Amygdala (tissue), 56 donors: Measurements from ENCODE around the gene CALML5.
A peak's percentile ranks its signal among the peaks of the same experiment; 100 is the strongest.

Experiments used
- DNase-seq, 56 donors: peaks; one replicate each; lab custom pipeline; 2025; lab: John Stamatoyannopoulos, UW

Gene CALML5

GRCh38 chr10:5503477-5503835 is 4.1 kb upstream of the CALML5 start:
- no peak for DNase-seq

- DNase-seq, result no peak
Measured at GRCh38 chr10:5502571-5503476, 3.5 kb upstream of the CALML5 start.

DNA sequence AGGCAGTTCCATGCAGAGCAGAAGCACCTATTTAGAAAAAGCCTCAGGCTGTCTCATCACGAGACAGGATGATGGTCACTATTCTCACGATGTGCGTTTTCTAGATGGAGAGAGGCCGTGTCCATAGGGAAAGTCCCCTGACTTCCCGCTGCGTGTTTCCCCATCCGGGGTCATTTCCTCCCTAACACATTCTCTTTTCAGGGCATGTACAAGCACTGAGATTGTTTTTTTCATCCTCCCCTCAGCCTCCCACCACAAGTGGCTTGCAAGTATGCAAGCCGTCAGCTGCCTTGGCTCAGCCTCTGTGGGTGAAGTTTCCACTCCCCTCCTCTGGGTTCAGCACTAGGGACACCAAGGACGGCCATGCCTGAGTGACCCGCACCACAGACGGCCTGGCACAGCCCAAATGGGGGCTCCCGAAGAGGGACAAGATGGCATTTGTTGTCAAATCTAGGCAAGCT is 2.7 kb upstream of the CALML5 start:
- no peak for DNase-seq

GRCh38 chr10:5500910-5501309 is 1.5 kb upstream of the CALML5 start:
- DNase-seq, result no peak

- DNase-seq, result no peak
Measured at GRCh38 chr10:5500162-5500670, 846 bp upstream of the CALML5 start.

DNA sequence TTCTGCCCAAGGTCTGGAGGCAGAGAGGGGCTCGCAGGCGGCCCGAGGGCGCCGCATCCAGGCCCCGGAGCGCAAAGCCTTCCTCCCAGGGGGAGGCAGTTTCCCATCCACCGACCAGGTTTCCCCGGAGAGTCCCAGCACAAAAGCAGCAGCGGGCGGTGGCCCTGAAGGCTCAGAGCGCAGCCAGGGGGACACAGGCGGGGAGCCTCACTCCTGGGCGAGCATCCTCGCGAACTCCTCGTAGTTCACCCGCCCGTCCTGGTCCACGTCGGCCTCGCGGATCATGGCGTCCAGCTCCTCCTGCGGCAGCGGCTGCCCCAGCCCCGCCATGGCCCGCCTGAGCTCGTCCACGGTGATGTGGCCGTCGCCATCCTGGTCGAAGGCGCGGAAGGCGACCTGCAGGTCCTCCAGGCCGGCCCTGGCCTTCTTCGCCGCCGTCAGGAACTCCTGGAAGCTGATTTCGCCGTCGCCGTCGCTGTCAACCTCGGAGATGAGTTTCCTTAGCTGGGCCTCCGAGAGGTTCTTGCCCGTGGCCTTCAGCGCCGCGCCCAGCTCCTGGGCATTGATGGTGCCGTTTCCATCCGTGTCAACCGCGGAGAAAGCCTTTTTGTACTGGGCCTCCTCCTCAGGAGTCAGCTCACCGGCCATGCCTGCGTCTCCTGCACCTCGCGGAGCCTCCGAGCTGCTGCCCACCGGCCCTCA is 428 bp downstream of the CALML5 start:
- DNase-seq, result no peak

DNA sequence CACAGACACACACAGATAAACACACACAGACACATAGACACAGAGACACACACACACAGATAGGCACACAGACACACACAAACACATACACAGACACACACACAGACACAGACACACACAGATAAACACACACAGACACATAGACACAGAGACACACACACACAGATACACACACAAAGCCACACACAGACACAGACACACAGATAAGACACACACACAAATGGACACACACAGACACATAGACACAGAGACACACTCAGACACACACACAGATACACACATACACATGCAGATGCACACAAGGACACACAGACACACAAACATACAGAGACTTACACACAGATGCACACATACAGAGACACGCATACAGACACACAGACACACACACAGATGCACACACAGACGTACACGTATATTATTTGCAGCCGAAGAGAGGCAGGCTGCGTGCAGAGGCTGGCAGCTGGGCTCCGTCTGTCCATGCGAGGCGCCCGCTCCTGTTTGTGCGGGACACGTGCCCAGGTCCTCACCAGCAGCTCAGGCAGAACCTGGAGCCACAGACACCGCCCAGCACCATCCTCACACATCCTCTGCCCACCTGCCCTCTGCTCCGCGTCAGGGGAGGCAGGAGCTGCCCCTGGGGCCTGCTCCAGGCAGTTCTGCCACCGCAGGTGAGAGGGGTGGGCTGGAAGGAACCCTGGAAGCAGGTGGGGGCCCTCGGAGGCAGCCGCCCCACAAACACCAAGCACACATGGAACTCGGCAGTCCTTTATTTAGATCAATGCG is 1.2 kb downstream of the CALML5 start:
- DNase-seq, result no peak

DNA sequence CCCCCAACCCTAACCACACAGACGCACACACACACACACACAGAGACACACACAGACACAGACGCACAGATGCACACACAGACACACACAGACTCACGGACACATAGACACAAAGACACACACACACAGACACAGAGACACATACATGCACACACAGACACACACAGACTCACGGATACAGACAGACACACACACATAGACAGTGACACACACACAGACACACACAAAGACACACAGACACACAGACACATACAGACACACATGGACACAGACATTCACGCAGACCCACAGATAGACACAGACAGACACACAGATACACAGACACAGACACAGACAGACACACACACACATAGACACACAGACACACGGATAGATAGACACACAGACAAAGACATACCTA is 2.1 kb downstream of the CALML5 start:
- no peak for DNase-seq

- no peak for DNase-seq
Measured at GRCh38 chr10:5496261-5497250, 2.8 kb downstream of the CALML5 start.

DNA sequence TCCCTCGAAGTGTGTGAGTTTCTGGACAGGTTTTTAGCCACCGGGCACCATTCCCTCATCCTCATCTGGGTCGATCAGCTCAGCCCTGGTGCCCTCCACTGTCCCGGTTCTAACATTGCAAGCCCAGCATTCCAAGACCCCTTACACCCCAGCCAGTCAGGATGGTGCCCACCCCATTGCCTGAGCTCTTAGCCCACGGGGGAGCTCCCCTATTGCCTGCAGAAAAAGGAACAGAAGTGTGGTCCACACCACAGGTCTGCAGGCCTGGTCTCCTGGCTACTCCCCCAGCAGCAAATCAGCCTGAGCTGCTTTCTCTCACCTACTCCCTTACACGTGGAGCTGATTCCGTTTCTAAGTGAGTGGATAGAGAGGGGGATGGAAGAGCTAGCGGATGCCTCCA is 4.8 kb downstream of the CALML5 start:
- no peak for DNase-seq

DNA sequence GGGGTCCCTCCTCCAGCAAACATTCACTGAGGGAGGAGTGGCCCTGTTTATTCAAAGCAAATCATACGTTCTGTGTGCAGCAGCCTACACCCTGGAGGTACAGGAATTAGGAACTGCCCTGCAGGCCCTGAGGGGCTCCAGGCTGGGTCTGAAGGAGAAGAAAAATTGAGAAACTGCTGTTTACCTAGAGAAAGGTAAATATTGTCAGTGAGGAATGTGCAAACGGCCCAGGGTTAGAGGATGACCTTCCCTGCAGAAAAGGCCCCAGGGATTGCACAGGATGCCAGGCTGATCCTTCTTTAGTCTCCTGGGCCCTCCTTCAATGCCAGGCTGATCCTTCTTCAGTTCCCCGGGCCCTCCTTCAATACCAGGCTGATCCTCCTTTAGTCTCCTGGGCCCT is 5.7 kb downstream of the CALML5 start:
- DNase-seq, result no peak

DNA sequence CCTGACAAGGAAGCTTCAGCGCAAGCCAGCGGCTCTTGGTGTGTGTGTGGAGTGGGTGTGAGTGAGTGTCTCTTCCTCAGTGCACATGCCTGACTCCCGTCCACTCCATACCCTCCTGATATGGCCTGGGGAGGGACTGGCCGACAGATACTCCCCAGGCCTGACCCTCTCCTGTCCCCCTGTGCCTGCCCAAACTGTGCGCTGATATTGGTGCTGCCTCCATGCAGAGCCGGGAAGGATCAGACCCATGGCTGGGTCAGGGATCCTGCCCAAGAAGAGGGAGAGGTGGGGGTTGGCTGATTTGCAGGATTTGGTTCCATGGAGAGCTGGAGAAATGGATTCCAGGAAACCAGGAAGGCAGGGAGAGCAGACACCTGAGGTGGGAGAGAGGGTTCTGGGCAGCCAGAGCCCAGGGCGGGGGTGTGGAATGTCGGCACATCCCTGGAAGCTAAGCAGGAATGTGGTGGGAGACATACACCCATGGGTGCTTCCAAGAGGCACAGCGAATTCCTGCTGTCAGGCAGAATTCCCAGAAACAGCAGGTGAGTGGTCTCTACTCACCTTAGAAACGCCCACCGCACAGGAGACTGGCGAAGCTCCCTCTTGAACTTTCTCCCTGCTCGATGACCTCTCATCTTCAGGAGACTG is 6.3 kb downstream of the CALML5 start:
- no peak for DNase-seq

GRCh38 chr10:5492322-5492855 is 7.0 kb downstream of the CALML5 start:
- no peak for DNase-seq

- peak in 1 of 56 donors; percentile 8 for DNase-seq
Measured at GRCh38 chr10:5491477-5491876, 7.9 kb downstream of the CALML5 start.

DNA sequence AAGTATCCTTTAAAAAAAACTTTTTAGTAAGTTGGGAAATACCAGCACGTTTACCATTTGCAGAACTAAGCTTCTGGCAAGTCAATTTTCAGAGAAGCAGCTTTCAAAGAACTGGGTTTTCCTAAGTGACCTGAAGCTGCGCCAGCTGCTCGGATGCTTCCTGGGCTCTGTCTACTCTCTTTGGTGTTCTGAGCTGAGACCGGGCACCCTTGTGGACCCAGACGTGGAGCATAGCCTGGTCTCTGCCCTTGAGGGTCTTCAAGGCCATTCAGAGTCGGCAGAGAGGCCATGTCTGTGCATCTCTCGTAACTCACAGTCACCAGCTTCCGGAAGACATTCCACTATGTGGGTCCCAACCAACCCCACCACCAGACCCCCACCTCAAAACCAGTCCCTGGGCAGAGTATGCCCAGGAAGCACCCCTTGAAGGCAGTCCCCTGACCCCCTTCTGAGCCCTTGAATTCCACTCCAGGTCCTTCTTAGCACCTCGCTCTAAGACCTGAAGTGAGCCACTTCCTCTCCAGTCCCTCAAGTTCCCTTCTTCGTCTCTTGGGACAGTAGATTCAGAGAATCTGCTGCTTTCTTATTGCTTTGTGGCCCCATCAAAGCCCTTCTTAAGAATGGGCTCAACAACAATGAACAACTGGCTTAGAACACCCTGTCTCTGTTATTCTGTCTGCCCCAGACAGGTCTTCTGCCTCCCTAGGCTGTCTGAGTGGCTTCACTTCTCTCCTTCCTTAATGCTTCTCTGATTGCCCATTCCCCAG is 8.5 kb downstream of the CALML5 start:
- DNase-seq, result no peak

DNA sequence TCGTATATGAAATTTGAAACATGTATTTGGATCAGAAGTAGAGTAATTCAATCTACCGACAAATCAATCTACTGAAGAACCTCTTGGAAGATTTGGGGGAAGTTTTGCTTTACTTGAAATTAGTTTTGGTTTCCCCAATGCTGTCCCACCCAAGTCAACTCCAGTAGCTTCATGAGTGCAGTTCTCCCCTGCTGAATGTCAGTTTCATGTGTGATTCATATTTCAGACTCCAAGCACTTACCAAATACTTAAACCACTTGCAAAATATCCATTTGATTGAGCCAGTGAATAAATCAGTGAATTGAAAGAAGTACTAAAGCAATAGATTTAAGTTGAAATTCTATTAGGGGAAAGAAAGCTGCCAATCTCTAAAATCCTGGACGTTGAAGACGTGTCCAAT is 9.3 kb downstream of the CALML5 start:
- DNase-seq, result no peak

DNA sequence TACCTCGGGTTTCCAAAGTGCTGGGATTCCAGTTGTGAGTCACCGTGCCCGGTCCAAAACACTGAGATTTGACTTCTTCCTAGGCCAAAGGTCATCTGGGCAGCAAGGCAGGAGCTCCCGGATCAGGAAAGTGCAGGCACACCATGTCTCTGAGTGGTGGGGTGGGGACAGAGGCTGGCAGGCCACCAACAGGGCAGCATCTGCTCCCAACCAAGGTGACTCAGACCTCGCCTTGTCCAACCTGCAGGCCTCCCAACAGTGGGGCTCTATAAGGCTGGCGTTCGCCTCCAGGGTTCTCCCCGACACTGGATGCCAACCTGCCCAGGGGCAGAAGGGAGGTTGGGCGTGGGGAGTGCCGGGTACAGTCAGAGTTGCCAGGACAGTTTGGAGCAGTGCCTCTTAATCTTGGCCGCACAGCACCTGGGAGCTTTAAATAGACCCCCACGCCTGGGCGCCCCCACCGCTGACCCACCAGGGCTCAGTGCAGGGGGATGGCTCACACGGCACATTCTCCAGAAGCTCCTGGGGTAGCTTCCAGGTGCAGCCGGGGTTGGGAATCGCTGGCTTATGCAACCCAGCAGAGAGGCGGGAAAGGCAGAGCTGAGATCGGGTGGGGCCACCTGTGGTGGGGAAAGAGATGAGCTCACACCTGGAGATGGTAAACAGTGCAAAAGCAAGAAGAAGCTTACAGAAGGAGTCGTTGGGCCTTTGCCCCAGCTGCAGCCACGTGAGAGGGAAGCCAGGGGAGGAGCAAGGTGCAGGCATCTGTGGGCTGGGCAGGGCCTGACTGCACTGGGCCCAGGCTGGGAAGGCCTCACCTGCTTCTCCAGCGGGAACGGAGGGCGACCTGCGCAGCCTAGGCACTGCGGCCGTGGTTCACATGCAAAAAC is 10.9 kb downstream of the CALML5 start:
- no peak for DNase-seq
